WTC11 (cell line): Measurements from ENCODE around the gene CRIP1. TPM values are rescaled to one million over a fixed set of nuclear protein-coding genes. Genes with fewer than 3 reads are reported as not detected.

Experiments used
- ATAC-seq: fragments of 200-7000 bp; cut with Tn5 transposase; 2 replicates; pipeline ENCODE4 v1.10.0; 2021; ENCODE audit warnings: mild to moderate bottlenecking, moderate library complexity
- CTCF ChIA-PET: fragments of 300-600 bp; sonication (Branson Sonifier 250); formaldehyde crosslinking; loops from one replicate; lab custom pipeline; 2021; ENCODE audit warnings: antibody characterized with exemption; lab: Charles Lee
- POLR2A ChIA-PET: fragments of 350-600 bp; sonication (Branson Sonifier 250); formaldehyde crosslinking; loops from one replicate; lab custom pipeline; 2021; ENCODE audit warnings: antibody characterized with exemption; lab: Charles Lee
- DNase-seq: peaks from one replicate; pipeline ENCODE4 v3.0.0; 2021; ENCODE audit warnings: low spot score
- H3K27ac Mint-ChIP-seq: 2 replicates; pipeline ENCODE4 v1.8.0; 2021; ENCODE audit warnings: mixed read lengths
- H3K27me3 Mint-ChIP-seq: 2 replicates; pipeline ENCODE4 v1.8.0; 2021; ENCODE audit warnings: low read depth, mild to moderate bottlenecking, moderate library complexity, mixed read lengths
- H3K36me3 Mint-ChIP-seq: 2 replicates; pipeline ENCODE4 v1.8.0; 2021; ENCODE audit warnings: mixed read lengths
- H3K4me1 Mint-ChIP-seq: 2 replicates; pipeline ENCODE4 v1.8.0; 2022; ENCODE audit warnings: mixed read lengths
- H3K4me3 Mint-ChIP-seq: 2 replicates; pipeline ENCODE4 v1.8.0; 2021; ENCODE audit warnings: mild to moderate bottlenecking, moderate library complexity, mixed read lengths
- H3K9me3 Mint-ChIP-seq: 2 replicates; pipeline ENCODE4 v1.8.0; 2021; ENCODE audit warnings: mixed read lengths
- ATF3 ChIP-seq: sonication (generic); formaldehyde crosslinking; conservative IDR thresholded peaks from 2 replicates; pipeline ENCODE4 v1.8.1; 2022; ENCODE audit warnings: mild to moderate bottlenecking, missing genetic modification reagents
- CREB1 ChIP-seq: sonication (generic); formaldehyde crosslinking; IDR thresholded peaks from 2 replicates; pipeline ENCODE4 v1.8.0; 2023; ENCODE audit warnings: mild to moderate bottlenecking, missing genetic modification reagents
- EMX1 ChIP-seq: fragments of 250-450 bp; sonication (Bioruptor Pico); IDR thresholded peaks from 2 replicates; pipeline ENCODE4 v1.8.0; 2021; ENCODE audit warnings: mild to moderate bottlenecking
- MXD4 ChIP-seq: fragments of 250-450 bp; sonication (Bioruptor Pico); IDR thresholded peaks from 2 replicates; pipeline ENCODE4 v1.8.0; 2021; ENCODE audit warnings: mild to moderate bottlenecking, moderate library complexity, borderline replicate concordance
- NR2C2 ChIP-seq: sonication (generic); formaldehyde crosslinking; IDR thresholded peaks from 2 replicates; pipeline ENCODE4 v1.8.0; 2022; ENCODE audit warnings: mild to moderate bottlenecking, missing genetic modification reagents
- NR3C1 ChIP-seq: sonication (generic); formaldehyde crosslinking; conservative IDR thresholded peaks from 2 replicates; pipeline ENCODE4 v1.8.1; 2023; ENCODE audit warnings: low read depth, mild to moderate bottlenecking, missing genetic modification reagents
- OVOL2 ChIP-seq: fragments of 250-450 bp; sonication (Bioruptor Pico); IDR thresholded peaks from 2 replicates; pipeline ENCODE4 v1.9.0; 2021; ENCODE audit warnings: mild to moderate bottlenecking, borderline replicate concordance
- RELA ChIP-seq: sonication (generic); formaldehyde crosslinking; IDR thresholded peaks from 2 replicates; pipeline ENCODE4 v1.8.1; 2022; ENCODE audit warnings: missing genetic modification reagents, mild to moderate bottlenecking, borderline replicate concordance
- STAT6 ChIP-seq: sonication (generic); formaldehyde crosslinking; conservative IDR thresholded peaks from 2 replicates; pipeline ENCODE4 v1.8.1; 2023; ENCODE audit warnings: mild to moderate bottlenecking, low read depth, missing genetic modification reagents, moderate library complexity
- TCF7 ChIP-seq: sonication (generic); formaldehyde crosslinking; IDR thresholded peaks from 2 replicates; pipeline ENCODE4 v1.8.0; 2022; ENCODE audit warnings: mild to moderate bottlenecking, low read depth, missing genetic modification reagents, moderate library complexity
- ZNF232 ChIP-seq: sonication (generic); formaldehyde crosslinking; IDR thresholded peaks from 2 replicates; pipeline ENCODE4 v1.8.0; 2022; ENCODE audit warnings: mild to moderate bottlenecking, missing genetic modification reagents
- ZNF671 ChIP-seq: fragments of 250-450 bp; sonication (Bioruptor Pico); IDR thresholded peaks from 2 replicates; pipeline ENCODE4 v1.8.0; 2021; ENCODE audit warnings: mild to moderate bottlenecking
- total RNA-seq: library from RNA; stranded (reverse); gene quantifications from 3 replicates; pipeline ENCODE4 v1.2.3, GENCODE V29; 2021
- TF ChIP-seq, protein P1 (sequence below): sonication (generic); formaldehyde crosslinking; IDR thresholded peaks from 2 replicates; pipeline ENCODE4 v1.8.1; 2023; ENCODE audit warnings: mild to moderate bottlenecking, missing genetic modification reagents, borderline replicate concordance
- TF ChIP-seq, protein P2 (sequence below): sonication (generic); formaldehyde crosslinking; IDR thresholded peaks from 2 replicates; pipeline ENCODE4 v1.8.1; 2022; ENCODE audit warnings: missing genetic modification reagents, borderline replicate concordance
- TF ChIP-seq, protein P3 (sequence below): sonication (generic); formaldehyde crosslinking; IDR thresholded peaks from 2 replicates; pipeline ENCODE4 v1.8.0; 2022; ENCODE audit warnings: mild to moderate bottlenecking, missing genetic modification reagents
- TF ChIP-seq, protein P4 (sequence below): sonication (generic); formaldehyde crosslinking; IDR thresholded peaks from 2 replicates; pipeline ENCODE4 v1.8.0; 2023; ENCODE audit warnings: missing genetic modification reagents

CRIP1 gene
- total RNA-seq, 1 experiment from 2014 or later = 9.0 TPM

DNA sequence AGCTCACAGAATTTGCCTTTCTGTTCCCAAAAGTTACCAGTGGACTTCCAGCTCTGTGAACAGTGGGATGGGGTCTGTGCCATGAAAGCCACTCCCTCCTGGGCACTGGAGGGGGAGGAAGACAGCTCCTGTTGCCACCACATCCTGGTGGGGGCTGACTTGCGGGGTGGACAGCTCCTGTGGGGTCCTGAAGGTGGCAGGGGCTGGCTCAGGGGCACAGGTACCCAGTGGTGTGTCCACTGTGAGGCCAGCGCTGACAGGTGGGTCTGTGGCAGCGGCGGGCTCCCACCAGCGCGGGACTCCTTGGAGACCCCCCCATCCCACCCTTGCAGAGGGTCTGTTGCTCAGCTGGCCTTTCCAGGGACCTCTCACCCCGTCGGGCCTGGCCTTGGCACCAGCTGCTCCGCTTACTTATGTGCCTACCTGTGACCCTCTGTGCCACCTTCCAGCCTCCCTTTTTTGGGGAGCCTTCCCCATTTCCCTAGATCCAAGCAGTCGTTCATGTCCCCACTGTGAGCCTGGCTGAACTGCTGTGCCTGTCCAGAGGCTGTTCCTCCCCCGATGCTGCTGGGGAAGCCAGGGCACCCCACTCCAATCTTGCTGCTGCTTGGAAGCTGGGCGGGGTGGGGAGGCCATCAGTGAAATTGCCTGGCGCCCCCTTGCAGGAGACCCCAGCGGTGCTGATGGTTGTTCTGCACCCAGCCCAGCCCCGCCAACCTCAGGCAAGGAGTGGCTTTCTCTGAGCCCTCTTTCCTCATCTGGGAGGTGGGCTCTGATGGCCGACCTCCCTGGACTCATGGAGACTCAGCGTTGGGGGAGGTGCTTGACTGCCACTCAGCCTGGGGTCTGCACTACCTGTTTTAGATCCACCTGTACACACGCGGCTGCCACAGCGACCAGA lies 6.5 kb downstream of the CRIP1 start:
- H3K4me1 Mint-ChIP-seq = peaks cover 4% of the 10 kb centered on the region
- ChIA-PET POLR2A (no interaction called here), CTCF (interaction anchor here (1.8 kb wide), 1 partner anchor 35 kb away, joined by 5 read pairs; no protein-coding TSS in a partner anchor)
- TF ChIP-seq ZNF232 (CRISPR knock-in tag) (no peak), OVOL2 (CRISPR knock-in tag) (no peak), EMX1 (CRISPR knock-in tag) (no peak), STAT6 (CRISPR knock-in tag) (no peak), CREB1 (CRISPR knock-in tag) (no peak), NR3C1 (CRISPR knock-in tag) (no peak), TCF7 (CRISPR knock-in tag) (no peak), ZNF671 (CRISPR knock-in tag) (no peak), NR2C2 (CRISPR knock-in tag) (no peak), MXD4 (CRISPR knock-in tag) (no peak), RELA (CRISPR knock-in tag) (no peak), ATF3 (CRISPR knock-in tag) (no peak)
- TF ChIP-seq, protein P1, sequence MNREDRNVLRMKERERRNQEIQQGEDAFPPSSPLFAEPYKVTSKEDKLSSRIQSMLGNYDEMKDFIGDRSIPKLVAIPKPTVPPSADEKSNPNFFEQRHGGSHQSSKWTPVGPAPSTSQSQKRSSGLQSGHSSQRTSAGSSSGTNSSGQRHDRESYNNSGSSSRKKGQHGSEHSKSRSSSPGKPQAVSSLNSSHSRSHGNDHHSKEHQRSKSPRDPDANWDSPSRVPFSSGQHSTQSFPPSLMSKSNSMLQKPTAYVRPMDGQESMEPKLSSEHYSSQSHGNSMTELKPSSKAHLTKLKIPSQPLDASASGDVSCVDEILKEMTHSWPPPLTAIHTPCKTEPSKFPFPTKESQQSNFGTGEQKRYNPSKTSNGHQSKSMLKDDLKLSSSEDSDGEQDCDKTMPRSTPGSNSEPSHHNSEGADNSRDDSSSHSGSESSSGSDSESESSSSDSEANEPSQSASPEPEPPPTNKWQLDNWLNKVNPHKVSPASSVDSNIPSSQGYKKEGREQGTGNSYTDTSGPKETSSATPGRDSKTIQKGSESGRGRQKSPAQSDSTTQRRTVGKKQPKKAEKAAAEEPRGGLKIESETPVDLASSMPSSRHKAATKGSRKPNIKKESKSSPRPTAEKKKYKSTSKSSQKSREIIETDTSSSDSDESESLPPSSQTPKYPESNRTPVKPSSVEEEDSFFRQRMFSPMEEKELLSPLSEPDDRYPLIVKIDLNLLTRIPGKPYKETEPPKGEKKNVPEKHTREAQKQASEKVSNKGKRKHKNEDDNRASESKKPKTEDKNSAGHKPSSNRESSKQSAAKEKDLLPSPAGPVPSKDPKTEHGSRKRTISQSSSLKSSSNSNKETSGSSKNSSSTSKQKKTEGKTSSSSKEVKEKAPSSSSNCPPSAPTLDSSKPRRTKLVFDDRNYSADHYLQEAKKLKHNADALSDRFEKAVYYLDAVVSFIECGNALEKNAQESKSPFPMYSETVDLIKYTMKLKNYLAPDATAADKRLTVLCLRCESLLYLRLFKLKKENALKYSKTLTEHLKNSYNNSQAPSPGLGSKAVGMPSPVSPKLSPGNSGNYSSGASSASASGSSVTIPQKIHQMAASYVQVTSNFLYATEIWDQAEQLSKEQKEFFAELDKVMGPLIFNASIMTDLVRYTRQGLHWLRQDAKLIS (CRISPR knock-in tag) = no peak
- TF ChIP-seq, protein P2, sequence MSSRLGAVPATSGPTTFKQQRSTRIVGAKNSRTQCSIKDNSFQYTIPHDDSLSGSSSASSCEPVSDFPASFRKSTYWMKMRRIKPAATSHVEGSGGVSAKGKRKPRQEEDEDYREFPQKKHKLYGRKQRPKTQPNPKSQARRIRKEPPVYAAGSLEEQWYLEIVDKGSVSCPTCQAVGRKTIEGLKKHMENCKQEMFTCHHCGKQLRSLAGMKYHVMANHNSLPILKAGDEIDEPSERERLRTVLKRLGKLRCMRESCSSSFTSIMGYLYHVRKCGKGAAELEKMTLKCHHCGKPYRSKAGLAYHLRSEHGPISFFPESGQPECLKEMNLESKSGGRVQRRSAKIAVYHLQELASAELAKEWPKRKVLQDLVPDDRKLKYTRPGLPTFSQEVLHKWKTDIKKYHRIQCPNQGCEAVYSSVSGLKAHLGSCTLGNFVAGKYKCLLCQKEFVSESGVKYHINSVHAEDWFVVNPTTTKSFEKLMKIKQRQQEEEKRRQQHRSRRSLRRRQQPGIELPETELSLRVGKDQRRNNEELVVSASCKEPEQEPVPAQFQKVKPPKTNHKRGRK = no peak
- TF ChIP-seq, protein P3, sequence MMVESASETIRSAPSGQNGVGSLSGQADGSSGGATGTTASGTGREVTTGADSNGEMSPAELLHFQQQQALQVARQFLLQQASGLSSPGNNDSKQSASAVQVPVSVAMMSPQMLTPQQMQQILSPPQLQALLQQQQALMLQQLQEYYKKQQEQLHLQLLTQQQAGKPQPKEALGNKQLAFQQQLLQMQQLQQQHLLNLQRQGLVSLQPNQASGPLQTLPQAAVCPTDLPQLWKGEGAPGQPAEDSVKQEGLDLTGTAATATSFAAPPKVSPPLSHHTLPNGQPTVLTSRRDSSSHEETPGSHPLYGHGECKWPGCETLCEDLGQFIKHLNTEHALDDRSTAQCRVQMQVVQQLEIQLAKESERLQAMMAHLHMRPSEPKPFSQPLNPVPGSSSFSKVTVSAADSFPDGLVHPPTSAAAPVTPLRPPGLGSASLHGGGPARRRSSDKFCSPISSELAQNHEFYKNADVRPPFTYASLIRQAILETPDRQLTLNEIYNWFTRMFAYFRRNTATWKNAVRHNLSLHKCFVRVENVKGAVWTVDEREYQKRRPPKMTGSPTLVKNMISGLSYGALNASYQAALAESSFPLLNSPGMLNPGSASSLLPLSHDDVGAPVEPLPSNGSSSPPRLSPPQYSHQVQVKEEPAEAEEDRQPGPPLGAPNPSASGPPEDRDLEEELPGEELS (CRISPR knock-in tag) = no peak
- TF ChIP-seq, protein P4, sequence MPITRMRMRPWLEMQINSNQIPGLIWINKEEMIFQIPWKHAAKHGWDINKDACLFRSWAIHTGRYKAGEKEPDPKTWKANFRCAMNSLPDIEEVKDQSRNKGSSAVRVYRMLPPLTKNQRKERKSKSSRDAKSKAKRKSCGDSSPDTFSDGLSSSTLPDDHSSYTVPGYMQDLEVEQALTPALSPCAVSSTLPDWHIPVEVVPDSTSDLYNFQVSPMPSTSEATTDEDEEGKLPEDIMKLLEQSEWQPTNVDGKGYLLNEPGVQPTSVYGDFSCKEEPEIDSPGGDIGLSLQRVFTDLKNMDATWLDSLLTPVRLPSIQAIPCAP = no peak
- no peak overlapping the region for H3K27ac Mint-ChIP-seq
- H3K36me3 Mint-ChIP-seq = no peaks in the 10 kb centered on the region
- peaks cover 16% of the 10 kb centered on the region for H3K27me3 Mint-ChIP-seq
- H3K9me3 Mint-ChIP-seq = no peaks in the 10 kb centered on the region
- no peak for DNase-seq
- H3K4me3 Mint-ChIP-seq = no peak overlapping the region
- ATAC-seq = no peak
